AG09309 (cell line): ENCODE measurements around the gene AKR7A3.
"Not testable (repeated sequence)": the region's sequence is repeated elsewhere in the genome, so short reads cannot be mapped to it uniquely, and the experiment has no call there.

Experiments used
- DNase-seq: peaks from one replicate; pipeline ENCODE4 v3.0.0-alpha.2; 2010; ENCODE audit warnings: low read depth
- H3K4me3 ChIP-seq: 2 replicates; pipeline ENCODE4 v1.5.1; 2011; ENCODE audit warnings: mild to moderate bottlenecking, low read depth, low read length, moderate library complexity; ENCODE audit not compliant: control insufficient read depth
- TF ChIP-seq, protein P1 (sequence below): IDR thresholded peaks from 2 replicates; pipeline ENCODE4 v1.5.1; 2011; ENCODE audit warnings: mild to moderate bottlenecking, low read depth, low read length, inconsistent platforms; ENCODE audit not compliant: insufficient read depth, control insufficient read depth; ENCODE audit errors: missing control alignments

The AKR7A3 gene

DNA sequence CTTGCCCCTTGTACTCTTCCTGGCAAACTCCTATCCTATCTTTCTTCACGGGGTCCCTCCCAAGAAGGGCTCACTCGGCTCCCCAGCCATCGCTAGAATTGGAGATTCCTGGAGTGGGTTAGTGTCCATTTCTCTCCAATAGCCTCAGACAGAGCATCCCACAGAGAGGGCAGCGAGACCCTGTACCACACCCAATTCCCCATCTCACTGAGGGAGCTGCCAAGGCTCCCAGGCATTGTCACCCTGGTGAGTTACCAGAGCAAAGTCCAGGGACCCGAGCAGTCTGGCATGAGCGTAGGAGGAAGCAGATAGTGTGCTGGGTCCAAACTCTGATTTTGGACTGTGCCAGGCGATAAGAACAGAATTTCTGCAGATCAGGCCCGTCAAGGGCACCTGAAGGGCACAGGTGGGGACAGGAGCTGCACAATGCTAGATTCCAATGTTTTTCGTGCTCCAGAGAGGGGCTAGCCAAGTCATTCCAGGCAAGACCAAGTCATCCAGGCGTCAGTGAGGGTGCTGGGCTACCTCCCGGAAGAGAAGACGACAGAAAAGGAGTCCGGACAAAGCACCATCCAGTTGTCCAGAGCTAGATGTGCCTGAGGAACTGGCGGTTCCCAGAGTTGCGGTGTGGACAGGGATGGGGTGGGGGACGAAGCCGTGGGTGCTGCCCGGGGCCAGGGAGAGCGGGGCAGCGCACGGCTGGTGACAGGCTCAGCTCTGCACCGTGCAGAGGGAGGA is 15.3 kb downstream of the AKR7A3 start:
- no peak overlapping the region for H3K4me3 ChIP-seq
- no peak for DNase-seq
- TF ChIP-seq, protein P1, sequence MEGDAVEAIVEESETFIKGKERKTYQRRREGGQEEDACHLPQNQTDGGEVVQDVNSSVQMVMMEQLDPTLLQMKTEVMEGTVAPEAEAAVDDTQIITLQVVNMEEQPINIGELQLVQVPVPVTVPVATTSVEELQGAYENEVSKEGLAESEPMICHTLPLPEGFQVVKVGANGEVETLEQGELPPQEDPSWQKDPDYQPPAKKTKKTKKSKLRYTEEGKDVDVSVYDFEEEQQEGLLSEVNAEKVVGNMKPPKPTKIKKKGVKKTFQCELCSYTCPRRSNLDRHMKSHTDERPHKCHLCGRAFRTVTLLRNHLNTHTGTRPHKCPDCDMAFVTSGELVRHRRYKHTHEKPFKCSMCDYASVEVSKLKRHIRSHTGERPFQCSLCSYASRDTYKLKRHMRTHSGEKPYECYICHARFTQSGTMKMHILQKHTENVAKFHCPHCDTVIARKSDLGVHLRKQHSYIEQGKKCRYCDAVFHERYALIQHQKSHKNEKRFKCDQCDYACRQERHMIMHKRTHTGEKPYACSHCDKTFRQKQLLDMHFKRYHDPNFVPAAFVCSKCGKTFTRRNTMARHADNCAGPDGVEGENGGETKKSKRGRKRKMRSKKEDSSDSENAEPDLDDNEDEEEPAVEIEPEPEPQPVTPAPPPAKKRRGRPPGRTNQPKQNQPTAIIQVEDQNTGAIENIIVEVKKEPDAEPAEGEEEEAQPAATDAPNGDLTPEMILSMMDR = no peak

DNA sequence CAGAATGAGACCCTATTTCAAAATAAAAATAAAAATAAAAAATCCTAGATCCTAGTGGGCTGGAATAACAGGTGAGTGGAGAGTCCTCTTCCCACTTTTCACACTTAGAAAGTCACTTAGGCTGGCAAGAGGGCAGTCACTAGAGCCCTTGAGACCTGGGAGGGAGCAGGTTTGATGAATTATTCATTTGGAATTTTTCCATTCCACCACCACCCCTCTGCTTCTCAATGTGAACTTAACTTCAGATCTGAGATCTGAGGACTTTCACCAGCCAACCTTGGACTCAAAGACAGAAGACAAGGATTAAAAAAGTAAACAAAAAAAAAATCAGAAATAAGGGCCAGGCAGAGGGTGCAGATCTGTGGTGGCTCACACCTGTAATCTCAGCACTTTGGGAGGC is 16.5 kb downstream of the AKR7A3 start:
- no peak for DNase-seq
- TF ChIP-seq, protein P1 = no peak
- no peak overlapping the region for H3K4me3 ChIP-seq

DNA sequence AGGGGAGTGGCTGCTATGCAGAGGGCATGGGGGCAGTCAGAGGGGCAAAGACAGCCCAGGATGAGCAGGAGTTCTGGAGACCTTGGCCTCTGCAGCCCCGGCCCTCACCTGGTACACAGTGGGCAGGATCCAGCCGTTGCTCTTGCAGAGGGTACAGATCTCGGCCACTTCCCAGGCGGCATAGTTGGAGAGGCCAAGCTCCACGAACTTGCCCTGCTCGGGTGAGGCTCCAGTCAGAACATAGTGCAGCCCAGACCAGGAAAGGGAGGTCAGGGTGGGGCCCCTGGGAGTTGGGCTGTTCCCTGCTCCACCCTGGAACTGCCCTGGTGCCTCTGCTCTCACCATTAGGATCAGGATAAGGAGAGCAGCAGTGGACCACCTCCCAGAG is 18.2 kb downstream of the AKR7A3 start:
- not testable (repeated sequence) for H3K4me3 ChIP-seq, DNase-seq

DNA sequence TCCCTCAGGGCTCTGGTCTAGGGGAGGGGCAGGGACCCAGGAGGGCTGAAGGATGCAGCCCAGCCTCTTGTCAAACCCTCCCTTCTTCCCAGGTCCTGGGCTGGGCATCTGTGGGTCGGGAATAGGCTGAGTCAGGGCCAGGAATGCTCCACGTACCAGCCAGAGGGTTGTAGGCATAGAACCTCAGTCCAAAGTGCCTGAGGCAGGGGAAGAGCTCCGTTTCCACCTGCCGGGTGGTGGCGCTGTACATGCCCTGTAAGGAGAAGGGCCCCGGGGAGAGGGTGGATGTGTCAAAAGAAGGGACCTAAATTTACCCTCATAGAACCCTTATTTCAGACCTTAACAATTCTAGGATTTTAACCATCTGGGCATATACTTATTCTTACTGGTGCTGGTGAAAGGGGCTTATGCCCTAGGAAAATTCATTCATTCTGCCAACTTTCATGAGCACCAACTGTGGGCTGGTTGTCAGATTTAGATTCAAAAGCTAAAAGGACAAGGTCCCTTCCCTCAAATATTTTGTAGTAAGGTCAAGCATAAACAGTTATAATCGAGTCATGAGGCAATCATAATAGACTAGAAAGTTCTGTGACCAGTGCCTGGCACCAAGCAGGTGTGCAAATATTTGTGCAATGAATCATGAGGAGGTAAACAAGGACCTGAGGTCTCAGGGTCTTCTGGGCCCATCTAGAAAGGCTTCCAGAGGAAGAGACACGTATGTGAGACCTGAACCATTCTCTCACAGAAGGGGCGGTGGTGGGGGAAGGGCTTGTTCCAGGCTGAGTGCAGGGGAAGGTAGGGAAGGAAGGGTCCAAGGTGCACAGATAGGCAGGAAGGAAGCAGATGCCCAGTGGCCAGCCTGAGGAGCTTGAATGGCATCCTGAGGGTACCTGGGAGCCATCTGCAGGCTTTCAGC is 18.9 kb downstream of the AKR7A3 start:
- not testable (repeated sequence) for DNase-seq, H3K4me3 ChIP-seq

DNA sequence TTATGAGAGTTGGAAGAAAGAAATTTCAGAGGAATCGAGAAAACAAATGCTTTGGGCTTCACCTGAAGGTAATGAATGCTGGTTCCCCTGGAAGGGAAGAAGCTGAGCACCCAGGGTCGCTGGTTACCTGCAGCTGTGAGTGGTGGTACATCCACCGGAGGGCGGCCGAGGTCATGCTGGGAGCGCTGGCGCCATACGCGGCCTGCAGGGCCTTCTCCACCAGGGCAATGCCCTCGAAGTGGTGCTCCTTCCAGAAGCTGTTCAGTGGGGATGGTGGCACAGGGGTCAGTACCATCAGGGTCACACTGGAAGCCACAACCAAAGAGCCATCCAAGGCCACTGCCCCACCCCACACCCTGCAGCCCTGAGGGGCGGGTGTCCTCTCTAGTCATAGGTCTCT is 20.1 kb downstream of the AKR7A3 start:
- no peak for DNase-seq
- TF ChIP-seq, protein P1 = no peak

DNA sequence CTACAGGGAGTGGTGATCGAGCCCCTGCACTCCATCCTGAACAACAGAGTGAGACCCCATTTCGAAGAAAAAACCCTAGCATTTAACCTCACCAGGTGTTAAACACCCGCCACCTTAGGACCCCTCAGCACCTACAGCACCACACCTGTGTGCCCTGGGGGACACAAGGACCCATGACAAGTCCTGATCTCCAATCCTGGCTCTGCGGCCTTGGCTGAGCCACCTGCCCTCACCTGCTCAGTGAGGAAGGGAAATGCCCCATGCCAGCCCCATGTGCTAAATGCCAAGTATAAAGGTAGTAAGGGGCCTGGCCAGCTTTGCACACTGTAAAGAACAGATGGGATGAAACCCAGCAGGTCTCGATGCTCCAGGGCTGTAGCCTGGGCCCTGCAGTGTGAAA is 25.8 kb downstream of the AKR7A3 start:
- H3K4me3 ChIP-seq = no peak overlapping the region
- TF ChIP-seq, protein P1 = no peak
- no peak for DNase-seq

More for the DNA sequence above, 20.1 kb downstream of the AKR7A3 start:
- H3K4me3 ChIP-seq = no peak overlapping the region

DNA sequence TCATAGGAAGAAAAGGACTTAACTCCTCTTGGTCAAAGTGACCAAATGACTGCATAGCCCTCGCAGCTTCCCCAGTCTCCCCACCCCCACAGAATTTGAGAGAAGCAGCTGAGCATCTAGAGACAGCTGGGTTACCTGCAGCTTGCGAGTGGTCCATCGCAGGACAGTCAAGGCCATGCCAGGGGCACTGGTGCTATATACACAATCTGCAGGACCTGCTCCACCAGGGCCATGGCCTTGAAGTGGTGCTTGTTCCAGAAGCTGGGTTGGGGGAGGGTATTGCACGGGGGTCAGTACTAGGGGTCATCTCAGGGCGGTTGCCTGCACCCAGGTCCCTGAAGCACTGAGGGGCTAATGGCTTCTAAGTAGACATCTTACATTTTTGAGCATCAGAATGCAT is 26.5 kb downstream of the AKR7A3 start:
- no peak for DNase-seq
- TF ChIP-seq, protein P1 = no peak
- no peak overlapping the region for H3K4me3 ChIP-seq
